ENCODE results near the gene CPT1B.
A peak's percentile ranks its signal among the peaks of the same experiment; 100 is the strongest.

CPT1B gene

GRCh38 chr22:50570861-50571260 lies 7.4 kb downstream of the CPT1B start:
- no peak for DNase-seq (ENCODE audit: low spot score)

DNA sequence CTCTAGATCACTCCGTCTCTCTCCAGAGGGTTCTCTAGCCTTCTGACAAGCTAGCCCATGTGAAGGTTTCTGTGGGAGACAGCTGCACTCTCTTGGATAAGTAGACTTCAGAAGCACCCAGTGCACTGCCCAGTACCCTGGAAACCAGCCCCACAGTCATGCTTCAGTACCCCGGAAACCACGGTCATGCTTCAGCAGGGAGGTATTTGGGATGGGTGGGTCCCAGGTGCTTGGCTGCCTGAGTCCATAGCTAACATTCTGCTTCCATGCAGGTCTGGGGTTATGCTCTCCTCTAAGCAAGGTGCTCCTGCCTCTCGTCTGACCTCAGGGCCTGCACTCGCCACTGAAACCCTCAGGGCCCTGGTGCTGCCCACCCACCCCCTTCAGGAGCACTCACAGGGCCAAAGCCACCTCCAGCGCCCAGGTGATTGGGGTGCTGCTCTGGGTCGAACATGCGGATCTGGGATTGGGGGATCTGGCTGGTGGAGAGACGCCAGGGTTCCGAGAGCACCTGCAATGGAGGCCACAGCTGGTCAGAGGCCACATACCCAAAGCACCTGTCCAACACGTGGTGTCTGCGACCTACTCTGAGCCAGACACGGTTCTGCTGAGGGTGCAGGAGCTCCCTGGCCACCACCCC lies 8.2 kb downstream of the CPT1B start:
- DNase-seq (ENCODE audit: low spot score): no peak

DNA sequence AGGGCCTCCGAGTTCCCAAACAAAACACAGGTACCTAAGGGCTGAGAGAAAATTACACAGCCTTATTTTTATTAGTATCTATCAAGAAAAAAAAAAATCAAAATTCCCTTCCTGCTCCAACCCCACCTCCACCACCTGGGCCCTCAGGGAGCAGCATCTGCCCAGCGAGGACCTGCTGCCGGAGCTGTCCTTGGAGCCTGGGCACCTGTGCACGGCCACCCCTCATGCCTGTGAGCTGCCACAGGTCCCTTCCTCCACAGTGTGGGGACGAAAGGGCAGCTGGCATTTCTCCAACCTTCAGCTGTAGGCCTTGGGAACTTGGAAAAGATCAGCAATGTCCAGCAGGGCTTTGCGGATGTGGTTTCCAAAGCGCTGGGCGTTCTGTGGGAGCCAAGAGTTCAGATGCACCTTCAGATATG lies 9.2 kb downstream of the CPT1B start:
- DNase-seq (ENCODE audit: low spot score): no peak

DNA sequence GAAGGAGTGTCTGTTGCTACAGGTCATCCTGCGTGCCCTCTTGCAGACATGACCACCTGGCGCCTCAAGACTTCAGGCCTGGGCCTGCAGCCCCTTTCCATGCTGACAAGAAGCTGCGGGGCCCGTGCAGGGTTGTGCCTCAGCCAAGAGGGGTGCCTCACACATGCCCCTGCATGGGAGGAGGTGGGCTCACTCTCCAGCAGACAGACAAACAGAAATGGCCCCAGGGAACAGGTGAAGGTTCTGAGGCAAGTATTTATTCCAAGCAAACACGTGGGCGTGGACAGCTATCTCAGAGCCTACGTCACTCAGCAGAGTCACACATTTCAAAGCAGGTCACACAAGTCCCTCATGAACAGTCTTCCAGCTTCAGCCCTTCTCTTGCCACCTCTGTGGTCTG lies 9.6 kb downstream of the CPT1B start:
- no peak for DNase-seq (ENCODE audit: low spot score)

DNA sequence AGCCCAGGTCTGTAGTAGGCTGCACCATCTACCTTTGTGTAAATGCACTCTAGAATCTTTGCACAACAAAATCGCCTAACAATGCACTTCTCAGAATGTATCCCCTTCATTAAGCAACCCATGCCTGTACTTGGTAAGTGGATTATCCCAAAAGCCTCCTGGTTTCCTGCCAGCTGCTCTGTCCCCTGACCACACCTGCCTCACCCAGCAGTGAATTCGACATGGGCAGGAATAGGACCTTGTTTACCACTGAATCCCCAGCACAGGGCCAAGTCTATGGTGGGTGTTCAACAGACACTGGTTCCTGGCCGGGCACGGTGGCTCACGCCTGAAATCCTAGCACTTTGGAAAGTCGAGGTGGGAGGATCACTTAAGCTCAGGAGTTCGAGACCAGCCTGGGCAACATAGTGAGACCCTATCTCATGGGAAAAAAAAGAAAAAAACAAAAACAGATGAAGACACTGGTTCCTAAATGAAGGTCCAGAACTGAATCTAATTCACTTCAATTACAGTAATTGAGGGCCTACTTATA lies 10.4 kb downstream of the CPT1B start:
- no peak for DNase-seq (ENCODE audit: low spot score)

- no peak for DNase-seq (ENCODE audit: low spot score)
Observed at GRCh38 chr22:50564289-50564688, 13.9 kb downstream of the CPT1B start.

- no peak for DNase-seq (ENCODE audit: low spot score)
Observed at GRCh38 chr22:50563413-50564160, 14.6 kb downstream of the CPT1B start.

DNA sequence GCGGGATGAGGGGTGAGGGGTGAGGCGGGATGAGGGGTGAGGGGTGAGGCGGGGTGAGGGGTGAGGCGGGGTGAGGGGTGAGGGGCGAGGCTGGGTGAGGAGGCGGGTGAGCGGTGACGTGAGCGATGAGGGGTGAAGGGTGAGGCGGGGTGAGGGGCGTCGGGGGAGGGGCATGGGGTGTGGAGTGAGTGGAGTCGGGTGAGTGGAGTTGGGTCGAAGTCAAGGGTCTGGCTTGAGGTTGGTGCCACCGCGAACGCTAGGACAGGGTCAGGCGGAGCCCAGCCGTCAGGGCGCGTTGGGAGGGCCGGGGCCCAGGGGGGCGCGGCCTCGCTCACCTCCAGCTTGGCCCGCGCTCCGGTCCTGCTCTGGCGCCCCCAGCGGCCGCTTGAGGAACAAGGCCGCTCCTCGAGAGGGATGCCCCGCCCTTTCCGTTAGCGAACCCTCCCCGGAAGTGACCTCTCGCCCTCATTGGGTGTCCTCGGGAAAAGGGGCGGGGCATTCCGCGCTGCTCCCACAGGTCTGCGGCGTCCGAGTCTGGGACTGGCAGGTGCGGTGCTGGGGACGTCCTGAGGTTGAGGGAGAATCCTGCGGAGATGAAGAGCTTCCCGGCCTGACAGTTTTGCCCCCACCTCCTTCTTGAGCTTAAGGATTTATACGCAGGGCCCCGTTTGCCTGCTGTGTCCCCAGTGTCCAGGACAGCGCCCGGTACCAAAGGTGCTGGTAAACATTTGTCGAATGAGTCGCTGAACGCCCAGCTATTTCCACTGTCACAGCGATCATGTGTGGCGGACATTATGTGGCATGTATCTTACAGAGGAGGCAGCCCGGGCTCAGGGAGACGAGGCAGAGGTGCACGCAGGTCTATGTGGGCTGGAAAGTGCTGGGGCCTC lies 15.5 kb downstream of the CPT1B start, which contains the start of gene SYCE3:
Gene SYCE3 (minus strand): TSS at position 397 of the 890 bp plus-strand sequence. CDS start 6,514 bp downstream, outside the sequence.
- DNase-seq (ENCODE audit: low spot score): peak; percentile 94

DNA sequence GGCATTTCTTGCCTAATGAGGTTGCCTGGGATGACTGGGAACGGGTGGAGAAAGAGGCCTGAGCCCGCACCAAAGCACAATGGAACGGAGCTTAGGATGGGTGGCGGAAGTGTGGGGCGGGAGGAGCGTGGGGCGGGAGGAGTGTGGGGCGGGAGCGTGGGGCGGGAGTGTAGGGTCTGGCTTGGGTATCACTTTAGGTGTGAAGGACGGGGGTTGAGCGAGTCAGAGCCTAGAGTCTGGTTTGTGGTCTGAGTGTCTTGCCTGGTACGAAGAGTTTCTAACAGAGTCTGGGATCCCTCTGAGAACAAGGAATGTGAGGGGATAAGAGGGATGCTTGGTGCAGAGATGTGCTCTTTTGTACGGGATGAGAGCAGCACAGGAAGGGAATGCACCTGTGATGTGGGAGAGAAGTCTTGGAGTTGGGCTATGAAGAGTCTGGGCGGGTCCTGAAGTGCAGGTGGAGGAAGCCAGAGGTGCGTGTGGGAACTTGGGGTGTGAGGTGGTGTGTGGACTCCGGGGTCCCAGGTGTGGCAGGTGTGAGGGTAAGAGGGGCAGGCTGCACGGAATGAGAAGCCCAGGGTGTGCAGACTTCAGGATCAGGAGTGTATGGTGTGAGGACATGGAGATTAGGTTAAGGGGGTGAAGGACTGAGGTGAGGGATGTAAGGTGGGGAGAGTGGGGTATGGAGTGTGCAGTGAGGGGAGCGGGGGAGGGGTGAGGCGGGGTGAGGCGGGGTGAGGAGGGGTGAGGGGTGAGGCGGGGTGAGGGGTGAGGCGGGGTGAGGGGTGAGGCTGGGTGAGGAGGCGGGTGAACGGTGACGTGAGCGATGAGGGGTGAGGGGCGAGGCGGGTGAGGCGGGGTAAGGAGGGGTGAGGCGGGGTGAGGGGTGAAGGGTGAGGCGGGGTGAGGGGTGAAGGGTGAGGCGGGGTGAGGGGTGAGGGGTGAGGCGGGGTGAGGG lies 16.5 kb downstream of the CPT1B start:
- DNase-seq (ENCODE audit: low spot score): no peak

DNA sequence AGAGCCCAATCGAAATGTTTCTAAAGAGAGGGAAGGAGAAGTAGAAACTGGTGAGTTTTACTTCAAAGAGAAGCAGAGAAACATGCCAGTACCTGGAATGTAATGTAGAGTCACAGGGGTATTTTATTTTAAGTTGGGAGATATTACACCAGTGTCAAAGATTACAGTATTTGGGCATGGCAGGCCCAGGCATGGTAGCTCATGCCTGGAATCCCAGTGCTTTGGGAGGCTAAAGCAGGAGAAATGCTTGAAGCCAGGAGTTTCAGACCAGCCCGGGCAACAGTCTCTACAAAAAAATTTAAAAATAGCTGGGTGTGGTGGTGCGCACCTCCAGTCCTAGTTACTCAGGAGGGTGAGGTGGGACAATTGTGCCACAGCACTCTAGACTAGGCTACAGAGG lies 18.2 kb downstream of the CPT1B start:
- DNase-seq (ENCODE audit: low spot score): no peak

DNA sequence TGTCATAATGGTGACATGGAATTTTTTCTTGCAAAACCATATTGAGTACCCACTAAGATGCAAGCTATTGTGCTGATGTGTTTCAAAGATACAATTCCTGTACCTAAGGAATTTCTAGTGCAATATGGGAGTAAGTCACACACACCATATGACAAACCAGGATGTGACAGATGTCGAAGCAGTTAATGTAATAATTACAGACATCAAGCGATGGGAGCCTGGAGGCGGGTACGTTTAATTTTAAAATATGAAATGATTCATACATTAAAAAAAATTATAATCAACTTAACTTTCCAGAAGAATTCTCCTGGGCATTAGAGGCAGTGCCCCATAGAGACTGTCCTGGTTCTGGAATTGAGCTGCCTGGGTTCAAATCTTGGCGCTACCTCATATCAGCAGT lies 21.5 kb downstream of the CPT1B start:
- no peak for DNase-seq (ENCODE audit: low spot score)

DNA sequence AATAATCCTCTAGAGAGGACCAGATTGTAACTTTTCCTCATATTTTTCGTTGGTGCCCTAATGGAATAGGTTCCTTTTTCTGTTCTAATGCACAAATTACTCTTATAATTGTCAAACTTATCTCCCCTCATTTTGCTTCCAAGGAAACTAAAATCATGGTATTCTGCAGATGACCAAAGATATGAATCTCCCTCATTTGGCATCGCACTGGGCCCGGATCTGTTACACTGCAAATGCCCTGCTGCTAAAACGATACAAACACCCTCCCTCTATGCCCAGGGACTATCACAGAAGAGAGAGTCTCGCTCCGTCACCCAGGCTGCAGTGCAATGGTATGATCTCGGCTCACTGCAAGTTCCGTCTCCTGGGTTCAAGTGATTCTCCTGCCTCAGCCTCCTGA lies 24.9 kb downstream of the CPT1B start:
- DNase-seq (ENCODE audit: low spot score): no peak

- no peak for DNase-seq (ENCODE audit: low spot score)
Observed at GRCh38 chr22:50551160-50551752, 27.0 kb downstream of the CPT1B start.

DNA sequence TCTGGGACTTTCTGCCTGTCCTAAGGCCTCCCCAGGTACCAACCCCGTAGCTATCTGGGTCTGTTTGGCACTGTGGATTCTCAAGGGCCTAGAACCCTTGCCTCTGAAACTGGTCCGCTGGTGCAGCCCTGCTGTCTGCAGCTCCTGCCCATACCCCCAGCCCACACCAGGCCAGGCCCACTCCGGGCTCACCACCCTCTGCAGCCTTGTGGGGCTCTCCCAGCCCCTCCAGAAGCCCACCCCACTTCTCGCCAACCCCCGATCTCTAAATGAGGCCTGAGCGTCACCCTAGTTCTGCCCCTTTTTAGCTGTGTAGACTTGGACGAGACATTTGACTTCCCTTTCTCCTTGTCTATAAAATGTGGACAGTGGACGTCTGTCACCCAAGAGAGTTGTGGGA lies 27.8 kb downstream of the CPT1B start:
- DNase-seq (ENCODE audit: low spot score): no peak

GRCh38 chr22:50548921-50549790 lies 29.1 kb downstream of the CPT1B start:
- no peak for DNase-seq (ENCODE audit: low spot score)

GRCh38 chr22:50548040-50548920 lies 29.9 kb downstream of the CPT1B start:
- DNase-seq (ENCODE audit: low spot score): no peak

DNA sequence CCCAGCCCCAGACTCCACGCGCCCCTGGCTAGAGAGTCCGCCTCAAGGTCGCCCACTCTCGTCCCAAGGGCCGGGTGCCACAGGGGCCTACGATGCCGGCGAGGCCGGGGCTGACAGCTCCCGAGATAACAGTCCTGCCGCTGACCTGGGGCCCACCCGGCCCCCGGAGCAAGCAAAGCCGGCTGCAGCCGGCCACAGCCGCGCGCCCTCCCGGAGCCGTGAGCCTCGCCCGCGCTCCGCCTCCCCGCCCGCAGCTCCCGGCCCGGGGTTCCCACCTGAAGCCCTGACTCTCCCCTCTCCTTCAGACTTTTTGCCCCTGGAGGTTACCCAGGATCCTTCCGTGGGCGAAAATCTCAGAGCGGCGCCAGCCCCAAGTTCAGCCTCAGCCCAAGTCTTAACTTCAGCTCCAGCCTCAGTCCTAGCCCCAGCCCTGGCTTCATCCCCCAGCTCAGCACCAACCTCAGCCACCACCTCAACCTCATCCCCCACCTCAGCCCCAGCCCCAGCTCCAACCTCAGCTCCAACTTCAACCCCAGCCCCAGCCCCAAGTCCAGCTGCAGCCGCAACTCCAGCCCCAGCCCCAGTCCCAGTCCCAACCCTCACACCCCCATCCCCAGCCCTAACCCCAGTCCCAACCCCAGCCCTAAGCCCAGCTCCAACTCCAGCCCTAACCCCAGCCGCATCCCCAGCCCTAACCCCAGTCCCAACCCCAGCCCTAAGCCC lies 30.8 kb downstream of the CPT1B start:
- DNase-seq (ENCODE audit: low spot score): no peak

Measured in SK-N-DZ (cell line).